Endothelial cell of umbilical vein (primary cell): ENCODE results near the gene PPP1R18.

Experiments
- EZH2 ChIP-seq: IDR thresholded peaks from 2 replicates; pipeline ENCODE4 v1.6.1; 2012; ENCODE audit warnings: borderline replicate concordance, low read depth, mild to moderate bottlenecking, moderate library complexity, low read length, inconsistent platforms; ENCODE audit not compliant: severe bottlenecking
- FOS ChIP-seq: IDR thresholded peaks from 2 replicates; pipeline ENCODE4 v1.6.1; 2011; ENCODE audit warnings: mild to moderate bottlenecking, low read length, moderate library complexity, borderline replicate concordance; ENCODE audit not compliant: insufficient read depth
- MYC ChIP-seq: IDR thresholded peaks from one replicate; pipeline ENCODE4 v1.6.1; 2011; ENCODE audit warnings: mild to moderate bottlenecking, low read depth, low read length
- POLR2A ChIP-seq: IDR thresholded peaks from 2 replicates; pipeline ENCODE4 v1.6.1; 2012; ENCODE audit warnings: low read depth, mild to moderate bottlenecking, control low read depth, low read length
- POLR2AphosphoS5 ChIP-seq: IDR thresholded peaks from 2 replicates; pipeline ENCODE4 v1.6.1; 2012; ENCODE audit warnings: low read depth, mild to moderate bottlenecking, control low read depth, low read length, moderate library complexity; ENCODE audit not compliant: insufficient read depth
- TF ChIP-seq, protein P1 (sequence below), 2 donors: IDR thresholded peaks; 1 replicate in 1 of 2; 2 replicates in 1 of 2; pipeline ENCODE4 v1.5.1; 2011; ENCODE audit warnings: low read length in 2 of 2, mild to moderate bottlenecking in 2 of 2, moderate library complexity in 2 of 2, control low read depth in 1 of 2, inconsistent platforms in 1 of 2, low read depth in 1 of 2; ENCODE audit not compliant: insufficient read depth in 1 of 2; ENCODE audit errors: extremely low read depth in 1 of 2
- TF ChIP-seq, protein P2 (sequence below): IDR thresholded peaks from 2 replicates; pipeline ENCODE4 v1.6.1; 2011; ENCODE audit not compliant: insufficient read depth, insufficient read length

DNA sequence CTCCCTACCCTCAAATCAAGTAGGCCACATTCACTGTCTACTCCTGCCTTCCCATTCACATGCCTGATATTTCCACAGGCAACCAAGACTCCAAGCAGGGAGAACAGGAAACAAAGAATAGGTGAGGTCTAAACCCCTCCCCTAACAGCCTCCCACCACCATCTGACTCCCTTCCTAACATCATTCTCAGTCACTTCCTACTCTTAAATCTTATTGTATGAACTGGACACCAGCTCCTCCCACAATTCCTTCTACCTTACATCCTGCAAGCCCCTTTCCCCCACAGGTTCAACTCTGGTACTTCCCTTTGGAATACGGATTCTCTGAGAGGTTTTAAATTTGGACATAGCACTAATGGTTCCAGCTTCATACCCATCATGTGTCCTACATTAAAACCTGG, 40.5 kb downstream of the PPP1R18 start:
- TF ChIP-seq, protein P1, sequence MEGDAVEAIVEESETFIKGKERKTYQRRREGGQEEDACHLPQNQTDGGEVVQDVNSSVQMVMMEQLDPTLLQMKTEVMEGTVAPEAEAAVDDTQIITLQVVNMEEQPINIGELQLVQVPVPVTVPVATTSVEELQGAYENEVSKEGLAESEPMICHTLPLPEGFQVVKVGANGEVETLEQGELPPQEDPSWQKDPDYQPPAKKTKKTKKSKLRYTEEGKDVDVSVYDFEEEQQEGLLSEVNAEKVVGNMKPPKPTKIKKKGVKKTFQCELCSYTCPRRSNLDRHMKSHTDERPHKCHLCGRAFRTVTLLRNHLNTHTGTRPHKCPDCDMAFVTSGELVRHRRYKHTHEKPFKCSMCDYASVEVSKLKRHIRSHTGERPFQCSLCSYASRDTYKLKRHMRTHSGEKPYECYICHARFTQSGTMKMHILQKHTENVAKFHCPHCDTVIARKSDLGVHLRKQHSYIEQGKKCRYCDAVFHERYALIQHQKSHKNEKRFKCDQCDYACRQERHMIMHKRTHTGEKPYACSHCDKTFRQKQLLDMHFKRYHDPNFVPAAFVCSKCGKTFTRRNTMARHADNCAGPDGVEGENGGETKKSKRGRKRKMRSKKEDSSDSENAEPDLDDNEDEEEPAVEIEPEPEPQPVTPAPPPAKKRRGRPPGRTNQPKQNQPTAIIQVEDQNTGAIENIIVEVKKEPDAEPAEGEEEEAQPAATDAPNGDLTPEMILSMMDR (IDR thresholded peaks at IDR 0.05; ENCODE audit: extremely low read depth in 1 of 2, insufficient read depth in 1 of 2, low read depth in 1 of 2, low read length in 2 of 2) = no peak
- TF ChIP-seq EZH2 (no peak), POLR2A (no peak), MYC (no peak), POLR2AphosphoS5 (no peak), FOS (no peak)
- TF ChIP-seq, protein P2, sequence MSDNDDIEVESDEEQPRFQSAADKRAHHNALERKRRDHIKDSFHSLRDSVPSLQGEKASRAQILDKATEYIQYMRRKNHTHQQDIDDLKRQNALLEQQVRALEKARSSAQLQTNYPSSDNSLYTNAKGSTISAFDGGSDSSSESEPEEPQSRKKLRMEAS = no peak
